Activated CD4-positive, alpha-beta memory T cell treated with anti-CD3 and anti-CD28 coated beads, Interleukin-2, amount 10 ng/mL, durations not matched to agents 7 days and 5 days (primary cell): Measurements from ENCODE around the gene WNT8A. TPM values are rescaled to one million over a fixed set of nuclear protein-coding genes. Genes with fewer than 3 reads are reported as not detected.
"Not testable (repeated sequence)": the region's sequence is repeated elsewhere in the genome, so short reads cannot be mapped to it uniquely, and the experiment has no call there.

Source experiments
- CTCF ChIA-PET: fragments of 350-600 bp; sonication (Branson Sonifier 250); formaldehyde crosslinking; loops from one replicate; lab custom pipeline; 2021; ENCODE audit warnings: antibody characterized with exemption, inconsistent platforms; lab: Charles Lee
- POLR2A ChIA-PET: fragments of 350-600 bp; sonication (Branson Sonifier 250); formaldehyde crosslinking; loops from one replicate; lab custom pipeline; 2021; ENCODE audit warnings: antibody characterized with exemption; lab: Charles Lee
- DNase-seq: peaks from one replicate; pipeline ENCODE4 v3.0.0-alpha.2; 2020
- H3K27ac Mint-ChIP-seq: one replicate; pipeline ENCODE4 v1.8.0; 2021; ENCODE audit warnings: mild to moderate bottlenecking, mixed read lengths
- H3K27me3 Mint-ChIP-seq: one replicate; pipeline ENCODE4 v1.8.0; 2021; ENCODE audit warnings: mixed read lengths
- H3K36me3 Mint-ChIP-seq: one replicate; pipeline ENCODE4 v1.8.0; 2021; ENCODE audit warnings: low read depth, mixed read lengths
- H3K4me1 Mint-ChIP-seq: one replicate; pipeline ENCODE4 v1.8.0; 2021; ENCODE audit warnings: mixed read lengths
- H3K4me3 Mint-ChIP-seq: one replicate; pipeline ENCODE4 v1.8.0; 2021; ENCODE audit warnings: mild to moderate bottlenecking, mixed read lengths
- H3K9me3 Mint-ChIP-seq: one replicate; pipeline ENCODE4 v1.8.0; 2021; ENCODE audit warnings: mixed read lengths
- total RNA-seq, 2 experiments: library from RNA; stranded (reverse); gene quantifications; one replicate each; pipeline ENCODE4 v1.2.3, GENCODE V29; 2021

WNT8A gene
- total RNA-seq, 2 experiments from 2014 or later: not detected

GRCh38 chr5:138064526-138064925 lies 19.3 kb upstream of the WNT8A start:
- Mint-ChIP-seq H3K4me1 (peaks cover 9% of the 10 kb centered on the region), H3K36me3 (no peaks in the 10 kb centered on the region), H3K27me3 (no peaks in the 10 kb centered on the region), H3K27ac (no peak overlapping the region), H3K4me3 (no peak overlapping the region), H3K9me3 (no peaks in the 10 kb centered on the region)
- DNase-seq: no peak
- ChIA-PET POLR2A (interaction anchor here (0.6 kb wide), 1 partner anchor 35 kb away, joined by 3 read pairs; no protein-coding TSS in a partner anchor), CTCF (interaction anchor here (0.6 to 9.0 kb wide), 8 partner anchors 12 to 286 kb away, joined by 3 to 133 read pairs (median 8); partner anchors contain the start of gene FAM13B)

- ChIA-PET CTCF (interaction anchor here (0.6 to 9.0 kb wide), 10 partner anchors 11 to 286 kb away, joined by 3 to 133 read pairs (median 6); partner anchors contain the start of gene FAM13B), POLR2A (interaction anchor here (0.6 kb wide), 1 partner anchor 35 kb away, joined by 3 read pairs; no protein-coding TSS in a partner anchor)
- H3K27ac Mint-ChIP-seq: no peak overlapping the region
- no peaks in the 10 kb centered on the region for H3K9me3 Mint-ChIP-seq
- no peaks in the 10 kb centered on the region for H3K27me3 Mint-ChIP-seq
- DNase-seq: no peak
- H3K36me3 Mint-ChIP-seq: no peaks in the 10 kb centered on the region
- H3K4me1 Mint-ChIP-seq: peaks cover 14% of the 10 kb centered on the region
- H3K4me3 Mint-ChIP-seq: no peak overlapping the region
Observed at GRCh38 chr5:138065102-138065501, 18.7 kb upstream of the WNT8A start.

GRCh38 chr5:138067945-138068344 lies 15.9 kb upstream of the WNT8A start:
- ChIA-PET POLR2A (no interaction called here), CTCF (interaction anchor here (0.7 to 9.0 kb wide), 16 partner anchors 10 to 780 kb away, joined by 3 to 133 read pairs (median 8); partner anchors contain the start of gene FAM13B)
- H3K27ac Mint-ChIP-seq: no peak overlapping the region
- H3K27me3 Mint-ChIP-seq: no peaks in the 10 kb centered on the region
- H3K4me1 Mint-ChIP-seq: peaks cover 28% of the 10 kb centered on the region
- no peak for DNase-seq
- no peak overlapping the region for H3K4me3 Mint-ChIP-seq
- no peaks in the 10 kb centered on the region for H3K36me3 Mint-ChIP-seq
- H3K9me3 Mint-ChIP-seq: no peaks in the 10 kb centered on the region

DNA sequence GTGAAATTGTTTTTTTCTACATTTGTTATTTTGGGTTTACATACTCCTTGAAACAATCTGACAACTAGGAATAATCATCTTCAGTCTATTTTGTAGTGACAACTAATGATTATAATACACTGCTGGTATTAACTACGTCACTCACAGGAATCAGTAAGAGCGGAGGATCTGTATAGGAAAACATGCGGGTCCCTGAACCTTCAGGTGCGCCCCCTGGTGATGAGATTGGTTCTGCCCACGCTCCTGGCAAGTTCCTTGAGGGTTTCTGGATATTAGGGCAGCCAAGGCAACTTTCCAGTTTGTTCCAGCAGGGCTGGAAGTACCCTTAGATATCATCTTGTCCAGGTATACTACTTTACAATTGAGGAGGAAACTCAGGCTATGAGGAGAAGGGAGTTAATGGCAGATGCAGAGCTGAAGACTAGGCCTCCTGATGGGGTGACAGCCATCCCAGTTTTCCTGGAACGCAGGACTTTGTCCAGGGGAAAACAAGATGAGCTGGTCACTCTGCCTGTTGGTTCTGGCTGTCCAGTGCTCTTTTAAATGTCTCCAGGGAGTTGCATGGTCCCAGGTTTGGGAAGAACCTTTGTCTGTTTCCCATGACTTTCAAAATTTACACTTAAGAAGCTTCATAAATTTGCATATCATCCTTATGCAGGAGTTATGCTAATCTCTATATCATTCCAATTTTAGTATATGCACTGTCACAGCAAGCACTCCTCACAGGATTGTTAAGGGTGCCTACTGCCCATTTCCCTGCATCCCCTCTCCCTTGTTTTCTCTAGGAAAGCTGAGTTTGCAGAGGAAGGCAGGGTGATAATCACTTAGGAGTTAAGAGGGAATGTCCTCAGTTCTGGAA lies 14.9 kb upstream of the WNT8A start:
- POLR2A ChIA-PET: interaction anchor here (1.3 to 1.5 kb wide), 3 partner anchors 12 to 36 kb away, joined by 3 to 8 read pairs (median 6); partner anchors contain the start of gene FAM13B
- Mint-ChIP-seq H3K27ac (no peak overlapping the region), H3K27me3 (no peaks in the 10 kb centered on the region)

GRCh38 chr5:138070026-138070425 lies 13.8 kb upstream of the WNT8A start:
- ChIA-PET CTCF (interaction anchor here (0.9 to 9.0 kb wide), 11 partner anchors 9 to 440 kb away, joined by 3 to 133 read pairs (median 10); partner anchors contain the start of gene FAM13B), POLR2A (interaction anchor here (1.3 to 1.5 kb wide), 3 partner anchors 11 to 37 kb away, joined by 3 to 8 read pairs (median 6); partner anchors contain the start of gene FAM13B)
- peaks cover 28% of the 10 kb centered on the region for H3K4me1 Mint-ChIP-seq
- H3K27me3 Mint-ChIP-seq, H3K36me3 Mint-ChIP-seq, DNase-seq, H3K4me3 Mint-ChIP-seq, H3K9me3 Mint-ChIP-seq, H3K27ac Mint-ChIP-seq: not testable (repeated sequence)

More for the DNA sequence above, 14.9 kb upstream of the WNT8A start:
- CTCF ChIA-PET: interaction anchor here (0.7 to 9.0 kb wide), 24 partner anchors 8 to 442 kb away, joined by 3 to 133 read pairs (median 6); partner anchors contain the start of genes FAM13B and KDM3B
- H3K4me3 Mint-ChIP-seq: no peak overlapping the region
- peaks cover 28% of the 10 kb centered on the region for H3K4me1 Mint-ChIP-seq
- H3K36me3 Mint-ChIP-seq: no peaks in the 10 kb centered on the region
- DNase-seq: peak; percentile 68
- no peaks in the 10 kb centered on the region for H3K9me3 Mint-ChIP-seq

DNA sequence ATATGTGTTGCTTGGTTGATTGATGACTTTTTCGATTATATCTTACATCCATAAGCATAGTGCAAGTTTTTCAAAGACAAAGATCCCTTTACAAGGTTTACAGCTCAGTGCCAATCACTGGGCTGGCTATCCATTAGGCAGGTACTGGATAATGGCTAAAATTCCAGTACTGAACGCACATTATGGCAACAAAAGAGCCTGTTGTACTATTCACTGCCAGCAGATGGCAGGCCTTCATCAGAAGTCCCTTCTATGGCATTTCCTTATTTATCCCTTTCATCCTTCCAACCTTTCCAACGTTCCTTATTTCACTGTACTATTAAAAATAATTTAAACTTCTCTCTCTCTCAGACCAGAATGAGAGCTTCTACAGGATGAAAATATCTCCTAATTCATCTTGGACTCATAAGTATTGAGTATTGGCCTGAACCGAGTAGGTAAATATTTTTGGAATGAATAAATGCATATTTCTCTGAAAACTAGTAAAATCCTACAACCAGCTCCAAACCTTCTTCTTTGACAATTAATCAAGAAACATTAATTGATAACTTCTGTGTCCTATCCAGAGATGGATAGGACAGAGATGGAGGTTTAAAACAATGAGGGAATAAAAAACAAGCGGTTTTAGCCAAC lies 6.7 kb upstream of the WNT8A start:
- H3K36me3 Mint-ChIP-seq: no peaks in the 10 kb centered on the region
- CTCF ChIA-PET: interaction anchor here (0.5 to 6.2 kb wide), 29 partner anchors 8 to 323 kb away, joined by 3 to 88 read pairs (median 4); partner anchors contain the start of genes BRD8, HNRNPA0 and KIF20A
- peaks cover 6% of the 10 kb centered on the region for H3K27me3 Mint-ChIP-seq
- no peak overlapping the region for H3K4me3 Mint-ChIP-seq
- peaks cover 17% of the 10 kb centered on the region for H3K4me1 Mint-ChIP-seq
- no peaks in the 10 kb centered on the region for H3K9me3 Mint-ChIP-seq
- DNase-seq: peak; percentile 57
- POLR2A ChIA-PET: interaction anchor here (1.3 to 1.6 kb wide), 3 partner anchors 11 to 323 kb away, joined by 3 to 4 read pairs (median 4); partner anchors contain the start of genes HNRNPA0 and KIF20A
- no peak overlapping the region for H3K27ac Mint-ChIP-seq

- H3K4me3 Mint-ChIP-seq: no peak overlapping the region
- ChIA-PET POLR2A (interaction anchor here (1.3 to 1.4 kb wide), 2 partner anchors 101 to 324 kb away, joined by 3 to 4 read pairs; partner anchors contain the start of genes HNRNPA0 and KIF20A), CTCF (interaction anchor here (0.5 to 6.2 kb wide), 24 partner anchors 9 to 324 kb away, joined by 3 to 88 read pairs (median 4); partner anchors contain the start of genes BRD8, HNRNPA0, KDM3B and KIF20A)
- H3K4me1 Mint-ChIP-seq: peaks cover 16% of the 10 kb centered on the region
- peaks cover 6% of the 10 kb centered on the region for H3K27me3 Mint-ChIP-seq
- H3K9me3 Mint-ChIP-seq: no peaks in the 10 kb centered on the region
- no peak for DNase-seq
- no peak overlapping the region for H3K27ac Mint-ChIP-seq
- H3K36me3 Mint-ChIP-seq: no peaks in the 10 kb centered on the region
Observed at GRCh38 chr5:138078006-138078643, 5.7 kb upstream of the WNT8A start.

- H3K4me3 Mint-ChIP-seq: no peak overlapping the region
- H3K27me3 Mint-ChIP-seq: peaks cover 3% of the 10 kb centered on the region
- no peak overlapping the region for H3K27ac Mint-ChIP-seq
- no peak for DNase-seq
- peaks cover 16% of the 10 kb centered on the region for H3K4me1 Mint-ChIP-seq
- H3K9me3 Mint-ChIP-seq: no peaks in the 10 kb centered on the region
- POLR2A ChIA-PET: interaction anchor here (1.9 kb wide), 1 partner anchor 51 kb away, joined by 5 read pairs; no protein-coding TSS in a partner anchor
- CTCF ChIA-PET: interaction anchor here (0.7 to 1.7 kb wide), 11 partner anchors 10 to 453 kb away, joined by 3 to 13 read pairs (median 3); no protein-coding TSS in a partner anchor
- no peaks in the 10 kb centered on the region for H3K36me3 Mint-ChIP-seq
Observed at GRCh38 chr5:138082033-138082432, 1.8 kb upstream of the WNT8A start.

DNA sequence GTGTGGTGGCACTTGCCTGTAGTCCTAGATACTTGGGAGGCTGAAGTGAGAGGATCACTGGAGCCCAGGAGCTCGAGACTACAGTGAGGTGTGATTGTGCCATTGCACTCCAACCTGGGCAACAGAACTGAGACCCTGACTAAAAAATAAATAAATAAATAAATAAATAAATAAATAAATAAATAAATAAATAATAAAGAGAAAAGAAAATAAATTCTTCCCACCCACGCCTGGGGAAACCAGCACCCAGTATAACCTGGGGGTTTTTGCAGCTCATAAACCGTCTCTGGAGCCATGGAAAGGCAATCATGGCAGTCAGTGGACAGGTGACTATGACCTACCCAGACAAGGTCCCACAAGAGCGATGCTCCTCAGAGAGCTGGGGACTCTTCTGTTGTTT lies 7.9 kb downstream of the WNT8A start:
- no peaks in the 10 kb centered on the region for H3K36me3 Mint-ChIP-seq
- H3K27me3 Mint-ChIP-seq: peaks cover 24% of the 10 kb centered on the region
- H3K4me1 Mint-ChIP-seq: peaks cover 18% of the 10 kb centered on the region
- ChIA-PET CTCF (interaction anchor here (0.6 to 6.5 kb wide), 3 partner anchors 10 to 57 kb away, joined by 3 to 35 read pairs (median 3); no protein-coding TSS in a partner anchor), POLR2A (no interaction called here)
- no peak for DNase-seq
- no peaks in the 10 kb centered on the region for H3K9me3 Mint-ChIP-seq
- no peak overlapping the region for H3K27ac Mint-ChIP-seq
- H3K4me3 Mint-ChIP-seq: no peak overlapping the region

DNA sequence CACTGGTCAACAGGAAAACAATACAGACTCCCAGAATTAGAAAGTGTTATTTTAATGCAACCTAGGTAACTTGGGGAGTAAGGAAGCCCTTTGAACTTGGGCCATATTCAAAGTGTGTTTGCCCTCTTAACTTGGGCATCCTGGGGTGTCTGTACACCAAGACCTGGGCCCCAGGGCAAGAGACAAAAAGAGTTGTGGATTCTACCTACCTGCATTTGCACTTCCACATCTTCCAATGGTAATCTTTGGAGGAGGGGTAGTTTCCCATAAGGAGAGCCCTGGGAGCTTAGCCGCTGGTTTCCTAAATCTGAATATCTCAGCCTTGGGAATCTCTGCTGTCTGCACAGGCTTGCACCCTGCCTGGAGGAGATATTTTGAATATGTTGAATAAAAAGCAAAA lies 8.5 kb downstream of the WNT8A start:
- peaks cover 24% of the 10 kb centered on the region for H3K27me3 Mint-ChIP-seq
- DNase-seq: no peak
- no peaks in the 10 kb centered on the region for H3K9me3 Mint-ChIP-seq
- CTCF ChIA-PET: interaction anchor here (6.5 kb wide), 1 partner anchor 14 kb away, joined by 35 read pairs; no protein-coding TSS in a partner anchor
- no peaks in the 10 kb centered on the region for H3K36me3 Mint-ChIP-seq
- H3K4me3 Mint-ChIP-seq: no peak overlapping the region
- no peak overlapping the region for H3K27ac Mint-ChIP-seq
- peaks cover 25% of the 10 kb centered on the region for H3K4me1 Mint-ChIP-seq
- POLR2A ChIA-PET: no interaction called here

- DNase-seq: no peak
- POLR2A ChIA-PET: no interaction called here
- Mint-ChIP-seq H3K4me3 (no peak overlapping the region), H3K27me3 (peaks cover 23% of the 10 kb centered on the region), H3K36me3 (no peaks in the 10 kb centered on the region), H3K9me3 (no peaks in the 10 kb centered on the region), H3K27ac (no peak overlapping the region), H3K4me1 (peaks cover 27% of the 10 kb centered on the region)
- CTCF ChIA-PET: interaction anchor here (1.2 to 6.5 kb wide), 2 partner anchors 15 to 39 kb away, joined by 3 to 35 read pairs; no protein-coding TSS in a partner anchor
Observed at GRCh38 chr5:138093036-138093435, 9.2 kb downstream of the WNT8A start.
